Neural cell (in vitro differentiated cells): ENCODE measurements around the gene VAV2. TPM values are rescaled to one million over a fixed set of nuclear protein-coding genes. Genes with fewer than 3 reads are reported as not detected.
A peak's percentile ranks its signal among the peaks of the same experiment; 100 is the strongest.

Experiments used
- H2AFZ ChIP-seq: fragments of 200-600, 300-800 bp; sonication (generic), shearing (Covaris generic); 2 replicates; pipeline ENCODE4 v1.6.0; 2014; ENCODE audit warnings: low read depth, mild to moderate bottlenecking, antibody characterized with exemption, low read length, moderate library complexity
- H3F3A ChIP-seq: fragments of 200-600 bp; shearing (Covaris generic); 2 replicates; pipeline ENCODE4 v1.6.1; 2016; ENCODE audit warnings: mild to moderate bottlenecking, moderate library complexity, mixed read lengths, antibody characterized with exemption, low read length; ENCODE audit not compliant: insufficient read depth, poor library complexity, severe bottlenecking
- H3K27ac ChIP-seq: fragments of 200-600, 300-800 bp; sonication (generic), shearing (Covaris generic); 2 replicates; pipeline ENCODE4 v1.5.1; 2014; ENCODE audit warnings: mild to moderate bottlenecking, low read length, moderate library complexity
- H3K27me3 ChIP-seq: fragments of 300-800, 200-600 bp; sonication (generic), shearing (Covaris generic); 2 replicates; pipeline ENCODE4 v1.6.0; 2014; ENCODE audit warnings: mild to moderate bottlenecking, low read depth, low read length, moderate library complexity; ENCODE audit not compliant: insufficient read depth
- H3K36me3 ChIP-seq: fragments of 300-800, 200-600 bp; sonication (generic), shearing (Covaris generic); 2 replicates; pipeline ENCODE4 v1.5.1; 2014; ENCODE audit warnings: mild to moderate bottlenecking, antibody characterized with exemption, low read length, moderate library complexity; ENCODE audit not compliant: insufficient read depth
- H3K4me2 ChIP-seq: fragments of 300-800, 200-600 bp; sonication (generic), shearing (Covaris generic); 2 replicates; pipeline ENCODE4 v1.6.0; 2014; ENCODE audit warnings: mild to moderate bottlenecking, low read length
- H3K4me3 ChIP-seq: fragments of 300-800, 200-600 bp; sonication (generic), shearing (Covaris generic); 2 replicates; pipeline ENCODE4 v1.5.1; 2014; ENCODE audit warnings: mild to moderate bottlenecking, low read length, moderate library complexity
- H3K79me2 ChIP-seq: fragments of 200-600 bp; shearing (Covaris generic); replicated peaks from 2 replicates; pipeline ENCODE4 v1.6.0; 2014; ENCODE audit warnings: mild to moderate bottlenecking, low read length, moderate library complexity; ENCODE audit not compliant: insufficient read depth
- H3K9ac ChIP-seq: fragments of 300-800, 200-600 bp; sonication (generic), shearing (Covaris generic); 2 replicates; pipeline ENCODE4 v1.6.1; 2016; ENCODE audit warnings: mild to moderate bottlenecking, low read length, mixed read lengths
- H3K9me2 ChIP-seq: fragments of 200-600 bp; shearing (Covaris generic); 2 replicates; pipeline ENCODE4 v1.6.1; 2016; ENCODE audit warnings: mild to moderate bottlenecking, low read length, mixed read lengths; ENCODE audit not compliant: insufficient read depth
- H3K9me3 ChIP-seq: fragments of 200-600, 300-800 bp; sonication (generic), shearing (Covaris generic); 2 replicates; pipeline ENCODE4 v1.6.1; 2016; ENCODE audit warnings: mild to moderate bottlenecking, mixed run types, low read length, moderate library complexity, mixed read lengths
- H4K20me1 ChIP-seq: fragments of 200-600 bp; shearing (Covaris generic); 2 replicates; pipeline ENCODE4 v1.6.1; 2016; ENCODE audit warnings: mild to moderate bottlenecking, mixed run types; ENCODE audit not compliant: insufficient read depth
- EP300 ChIP-seq: fragments of 450-650 bp; conservative IDR thresholded peaks from 2 replicates; pipeline ENCODE4 v1.6.1; 2014; ENCODE audit warnings: antibody characterized with exemption, mild to moderate bottlenecking, moderate library complexity; ENCODE audit not compliant: poor library complexity, severe bottlenecking
- EZH2 ChIP-seq: fragments of 200-600, 300-800 bp; shearing (Covaris generic), sonication (generic); IDR thresholded peaks from 2 replicates; pipeline ENCODE4 v1.6.1; 2014; ENCODE audit warnings: antibody characterized with exemption, low read length, borderline replicate concordance, mild to moderate bottlenecking; ENCODE audit not compliant: insufficient read depth, poor library complexity, severe bottlenecking
- MXI1 ChIP-seq: fragments of 450-650 bp; conservative IDR thresholded peaks from 2 replicates; pipeline ENCODE4 v1.6.1; 2014; ENCODE audit warnings: antibody characterized with exemption, mild to moderate bottlenecking; ENCODE audit not compliant: poor library complexity, severe bottlenecking
- POLR2AphosphoS5 ChIP-seq: IDR thresholded peaks from 2 replicates; pipeline ENCODE4 v1.6.1; 2012
- RAD21 ChIP-seq: fragments of 450-650 bp; conservative IDR thresholded peaks from 2 replicates; pipeline ENCODE4 v1.6.1; 2014; ENCODE audit warnings: antibody characterized with exemption, mild to moderate bottlenecking, moderate library complexity
- SMC3 ChIP-seq: fragments of 450-650 bp; conservative IDR thresholded peaks from 2 replicates; pipeline ENCODE4 v1.6.1; 2014; ENCODE audit warnings: antibody characterized with exemption, mild to moderate bottlenecking, moderate library complexity; ENCODE audit not compliant: poor library complexity
- TAF1 ChIP-seq: IDR thresholded peaks from 2 replicates; pipeline ENCODE4 v1.6.1; 2012; ENCODE audit warnings: low read depth
- polyA plus RNA-seq: library from polyadenylated mRNA; depleted of rRNA; stranded (reverse); fragments of >200 nt; gene quantifications from 2 replicates; pipeline ENCODE4 v1.2.3, GENCODE V29; 2014
- TF ChIP-seq, protein P1 (sequence below): IDR thresholded peaks from 2 replicates; pipeline ENCODE4 v1.6.1; 2012; ENCODE audit warnings: borderline replicate concordance
- TF ChIP-seq, protein P2 (sequence below): fragments of 450-650 bp; IDR thresholded peaks from 2 replicates; pipeline ENCODE4 v1.5.1; 2014; ENCODE audit warnings: antibody characterized with exemption, mild to moderate bottlenecking, moderate library complexity; ENCODE audit not compliant: poor library complexity, severe bottlenecking

VAV2 gene
- polyA plus RNA-seq, 1 donor from 2014 or later: 35.2 TPM

GRCh38 chr9:134024828-134025605 lies 32.9 kb upstream of the VAV2 start, which contains the start of gene BRD3OS:
TSS of gene BRD3OS (plus strand) at chr9:134025481. CDS start at chr9:134026748, 1,267 bp downstream.
- peak within 1 kb of the TSS; percentile 89 for H3K4me3 ChIP-seq
- H2AFZ ChIP-seq: peak within 1 kb of the TSS; percentile 69
- no peaks in the 10 kb centered on the region for H3F3A ChIP-seq
- peak within 1 kb of the TSS; percentile 64 for H3K4me2 ChIP-seq
- no peaks in the 10 kb centered on the region for H3K36me3 ChIP-seq
- H3K27ac ChIP-seq: peak within 1 kb of the TSS; percentile 80
- TF ChIP-seq, protein P1, sequence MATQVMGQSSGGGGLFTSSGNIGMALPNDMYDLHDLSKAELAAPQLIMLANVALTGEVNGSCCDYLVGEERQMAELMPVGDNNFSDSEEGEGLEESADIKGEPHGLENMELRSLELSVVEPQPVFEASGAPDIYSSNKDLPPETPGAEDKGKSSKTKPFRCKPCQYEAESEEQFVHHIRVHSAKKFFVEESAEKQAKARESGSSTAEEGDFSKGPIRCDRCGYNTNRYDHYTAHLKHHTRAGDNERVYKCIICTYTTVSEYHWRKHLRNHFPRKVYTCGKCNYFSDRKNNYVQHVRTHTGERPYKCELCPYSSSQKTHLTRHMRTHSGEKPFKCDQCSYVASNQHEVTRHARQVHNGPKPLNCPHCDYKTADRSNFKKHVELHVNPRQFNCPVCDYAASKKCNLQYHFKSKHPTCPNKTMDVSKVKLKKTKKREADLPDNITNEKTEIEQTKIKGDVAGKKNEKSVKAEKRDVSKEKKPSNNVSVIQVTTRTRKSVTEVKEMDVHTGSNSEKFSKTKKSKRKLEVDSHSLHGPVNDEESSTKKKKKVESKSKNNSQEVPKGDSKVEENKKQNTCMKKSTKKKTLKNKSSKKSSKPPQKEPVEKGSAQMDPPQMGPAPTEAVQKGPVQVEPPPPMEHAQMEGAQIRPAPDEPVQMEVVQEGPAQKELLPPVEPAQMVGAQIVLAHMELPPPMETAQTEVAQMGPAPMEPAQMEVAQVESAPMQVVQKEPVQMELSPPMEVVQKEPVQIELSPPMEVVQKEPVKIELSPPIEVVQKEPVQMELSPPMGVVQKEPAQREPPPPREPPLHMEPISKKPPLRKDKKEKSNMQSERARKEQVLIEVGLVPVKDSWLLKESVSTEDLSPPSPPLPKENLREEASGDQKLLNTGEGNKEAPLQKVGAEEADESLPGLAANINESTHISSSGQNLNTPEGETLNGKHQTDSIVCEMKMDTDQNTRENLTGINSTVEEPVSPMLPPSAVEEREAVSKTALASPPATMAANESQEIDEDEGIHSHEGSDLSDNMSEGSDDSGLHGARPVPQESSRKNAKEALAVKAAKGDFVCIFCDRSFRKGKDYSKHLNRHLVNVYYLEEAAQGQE: no peak
- peak; percentile 52 for TF ChIP-seq EP300
- no peak for TF ChIP-seq RAD21
- TF ChIP-seq TAF1: no peak
- peak; percentile 85 for TF ChIP-seq MXI1
- TF ChIP-seq POLR2AphosphoS5: peak; percentile 69
- H3K79me2 ChIP-seq: peaks cover 12% of the 10 kb centered on the region
- no peaks in the 10 kb centered on the region for H3K9me3 ChIP-seq
- no peaks in the 10 kb centered on the region for H4K20me1 ChIP-seq
- no peaks in the 10 kb centered on the region for H3K27me3 ChIP-seq
- no peaks in the 10 kb centered on the region for H3K9me2 ChIP-seq
- H3K9ac ChIP-seq: peak within 1 kb of the TSS; percentile 83

DNA sequence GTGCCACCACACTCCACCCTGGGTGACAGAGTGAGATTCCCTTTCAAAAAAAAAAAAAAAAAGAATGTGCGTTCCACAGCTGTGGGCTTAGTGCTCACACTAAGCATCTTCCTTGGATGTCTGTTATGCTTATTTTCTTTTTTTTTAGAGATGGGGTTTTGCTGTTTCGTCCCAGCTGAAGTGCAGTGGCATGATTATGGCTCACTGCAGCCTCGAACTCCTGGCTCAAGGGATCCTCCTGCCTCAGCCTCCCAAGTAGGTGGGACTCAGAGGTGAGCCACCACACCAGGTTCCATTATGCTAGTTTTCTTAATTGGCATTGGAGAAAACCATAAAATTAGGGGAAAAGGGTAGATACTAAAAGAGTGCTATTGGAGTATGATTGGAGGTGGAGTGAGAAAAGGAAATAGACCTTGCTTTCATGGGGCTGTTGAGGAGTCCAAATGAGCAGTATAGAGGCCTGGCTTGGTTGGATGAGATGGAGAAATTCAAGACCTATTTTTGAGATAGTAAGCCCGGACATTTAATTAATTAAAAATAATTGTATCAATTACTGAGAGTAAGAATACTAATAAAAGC lies 32.2 kb upstream of the VAV2 start:
- peak overlapping the region; percentile 11 for H2AFZ ChIP-seq
- H3K27ac ChIP-seq: peak overlapping the region; percentile 64
- H3K36me3 ChIP-seq: no peaks in the 10 kb centered on the region
- no peaks in the 10 kb centered on the region for H3F3A ChIP-seq
- H3K9ac ChIP-seq: peak overlapping the region; percentile 45
- no peaks in the 10 kb centered on the region for H3K27me3 ChIP-seq
- H3K9me3 ChIP-seq: no peaks in the 10 kb centered on the region
- TF ChIP-seq, protein P2, sequence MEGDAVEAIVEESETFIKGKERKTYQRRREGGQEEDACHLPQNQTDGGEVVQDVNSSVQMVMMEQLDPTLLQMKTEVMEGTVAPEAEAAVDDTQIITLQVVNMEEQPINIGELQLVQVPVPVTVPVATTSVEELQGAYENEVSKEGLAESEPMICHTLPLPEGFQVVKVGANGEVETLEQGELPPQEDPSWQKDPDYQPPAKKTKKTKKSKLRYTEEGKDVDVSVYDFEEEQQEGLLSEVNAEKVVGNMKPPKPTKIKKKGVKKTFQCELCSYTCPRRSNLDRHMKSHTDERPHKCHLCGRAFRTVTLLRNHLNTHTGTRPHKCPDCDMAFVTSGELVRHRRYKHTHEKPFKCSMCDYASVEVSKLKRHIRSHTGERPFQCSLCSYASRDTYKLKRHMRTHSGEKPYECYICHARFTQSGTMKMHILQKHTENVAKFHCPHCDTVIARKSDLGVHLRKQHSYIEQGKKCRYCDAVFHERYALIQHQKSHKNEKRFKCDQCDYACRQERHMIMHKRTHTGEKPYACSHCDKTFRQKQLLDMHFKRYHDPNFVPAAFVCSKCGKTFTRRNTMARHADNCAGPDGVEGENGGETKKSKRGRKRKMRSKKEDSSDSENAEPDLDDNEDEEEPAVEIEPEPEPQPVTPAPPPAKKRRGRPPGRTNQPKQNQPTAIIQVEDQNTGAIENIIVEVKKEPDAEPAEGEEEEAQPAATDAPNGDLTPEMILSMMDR: no peak
- TF ChIP-seq RAD21: no peak
- H4K20me1 ChIP-seq: no peaks in the 10 kb centered on the region
- H3K79me2 ChIP-seq: peaks cover 12% of the 10 kb centered on the region
- H3K9me2 ChIP-seq: no peaks in the 10 kb centered on the region
- H3K4me2 ChIP-seq: peak overlapping the region; percentile 64
- H3K4me3 ChIP-seq: peak overlapping the region; percentile 53

GRCh38 chr9:134014946-134015345 lies 22.8 kb upstream of the VAV2 start:
- Histone ChIP-seq H3K9ac (no peak overlapping the region), H3K79me2 (no peaks in the 10 kb centered on the region), H3K9me3 (no peaks in the 10 kb centered on the region), H3F3A (no peaks in the 10 kb centered on the region), H3K27me3 (no peaks in the 10 kb centered on the region), H3K4me3 (no peak overlapping the region), H3K4me2 (no peak overlapping the region), H3K36me3 (no peaks in the 10 kb centered on the region), H2AFZ (no peak overlapping the region), H3K9me2 (no peaks in the 10 kb centered on the region), H4K20me1 (no peaks in the 10 kb centered on the region), H3K27ac (no peak overlapping the region)
- no peak for TF ChIP-seq RAD21
- TF ChIP-seq SMC3: no peak
- TF ChIP-seq, protein P1: no peak
- TF ChIP-seq EZH2: no peak
- no peak for TF ChIP-seq MXI1
- TF ChIP-seq, protein P2: no peak
